ENCODE data around the gene ECT2L.

GRCh38 chr6:138909511-138909910 is 113.6 kb downstream of the ECT2L start:
- TF ChIP-seq ELK1 (IDR thresholded peaks at IDR 0.05; ENCODE audit: borderline replicate concordance, low read depth, low read length) = no peak
- no peak for TF ChIP-seq USF2 (IDR thresholded peaks at IDR 0.05; ENCODE audit: low read depth, low read length)
- no peak for TF ChIP-seq SMC3 (IDR thresholded peaks at IDR 0.05; ENCODE audit: low read depth, low read length)
- no peak for TF ChIP-seq POLR2A (IDR thresholded peaks at IDR 0.05; ENCODE audit: low read depth, low read length)
- no peak for TF ChIP-seq BHLHE40 (IDR thresholded peaks at IDR 0.05; ENCODE audit: low read depth, low read length)
